GM15510 (cell line): ENCODE measurements around the gene GPRIN1.

Experiments used
- POLR2A ChIP-seq: IDR thresholded peaks from 3 replicates; pipeline ENCODE4 v1.6.1; 2011; ENCODE audit warnings: borderline replicate concordance; ENCODE audit not compliant: insufficient read length; ENCODE audit errors: extremely low read depth

Gene GPRIN1

DNA sequence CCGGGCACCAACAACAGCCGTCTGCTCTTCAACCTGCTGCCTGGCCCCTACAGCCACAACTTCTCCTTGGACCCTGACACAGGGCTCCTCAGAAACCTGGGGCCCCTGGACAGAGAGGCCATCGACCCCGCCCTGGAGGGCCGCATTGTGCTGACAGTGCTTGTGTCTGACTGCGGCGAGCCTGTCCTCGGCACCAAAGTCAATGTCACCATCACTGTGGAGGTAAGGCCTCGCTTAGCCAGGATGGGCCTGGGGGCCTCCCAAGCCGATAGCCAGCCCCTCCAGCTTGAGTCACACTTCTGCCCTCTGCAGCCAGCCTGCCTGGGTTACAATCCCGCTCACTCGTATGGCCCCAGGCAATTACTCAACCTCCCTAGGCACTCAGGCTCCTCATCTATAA lies 28.6 kb downstream of the GPRIN1 start:
- TF ChIP-seq POLR2A: no peak

DNA sequence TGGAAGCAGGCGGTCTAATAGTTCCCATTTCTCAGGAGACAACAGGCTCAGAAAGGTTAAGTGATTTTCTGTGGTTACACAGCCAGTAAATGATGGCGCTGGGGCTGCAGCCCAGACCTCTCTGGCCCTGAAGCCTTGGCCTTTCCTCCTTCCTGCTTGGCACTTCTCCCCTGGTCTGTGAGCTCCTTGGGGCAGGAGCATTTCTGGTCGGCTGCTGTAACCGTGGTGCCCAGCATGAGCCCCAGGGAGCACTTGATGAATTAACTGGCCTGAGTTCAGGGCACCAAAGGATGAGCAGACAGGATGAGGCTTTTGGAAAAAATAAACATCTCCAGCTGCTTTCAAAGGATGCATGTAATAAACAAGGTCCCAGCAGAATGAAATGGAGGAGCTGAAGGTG lies 30.6 kb downstream of the GPRIN1 start:
- no peak for TF ChIP-seq POLR2A

DNA sequence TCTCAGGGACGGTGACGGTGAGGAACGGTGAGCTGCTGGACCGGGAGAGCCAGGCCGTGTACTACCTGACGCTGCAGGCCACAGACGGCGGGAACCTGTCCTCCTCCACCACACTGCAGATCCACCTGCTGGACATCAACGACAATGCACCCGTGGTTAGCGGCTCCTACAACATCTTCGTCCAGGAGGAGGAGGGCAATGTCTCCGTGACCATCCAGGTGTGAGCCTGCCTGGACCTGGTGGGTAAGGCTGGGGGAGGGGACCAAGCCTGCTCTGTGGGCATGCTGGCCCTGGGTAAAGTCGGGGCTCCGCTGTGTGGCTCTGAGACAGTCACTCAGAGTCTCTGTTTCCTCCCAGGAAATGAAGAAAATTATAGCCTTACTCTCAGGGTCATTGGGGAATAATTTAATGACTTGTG lies 31.6 kb downstream of the GPRIN1 start:
- no peak for TF ChIP-seq POLR2A

DNA sequence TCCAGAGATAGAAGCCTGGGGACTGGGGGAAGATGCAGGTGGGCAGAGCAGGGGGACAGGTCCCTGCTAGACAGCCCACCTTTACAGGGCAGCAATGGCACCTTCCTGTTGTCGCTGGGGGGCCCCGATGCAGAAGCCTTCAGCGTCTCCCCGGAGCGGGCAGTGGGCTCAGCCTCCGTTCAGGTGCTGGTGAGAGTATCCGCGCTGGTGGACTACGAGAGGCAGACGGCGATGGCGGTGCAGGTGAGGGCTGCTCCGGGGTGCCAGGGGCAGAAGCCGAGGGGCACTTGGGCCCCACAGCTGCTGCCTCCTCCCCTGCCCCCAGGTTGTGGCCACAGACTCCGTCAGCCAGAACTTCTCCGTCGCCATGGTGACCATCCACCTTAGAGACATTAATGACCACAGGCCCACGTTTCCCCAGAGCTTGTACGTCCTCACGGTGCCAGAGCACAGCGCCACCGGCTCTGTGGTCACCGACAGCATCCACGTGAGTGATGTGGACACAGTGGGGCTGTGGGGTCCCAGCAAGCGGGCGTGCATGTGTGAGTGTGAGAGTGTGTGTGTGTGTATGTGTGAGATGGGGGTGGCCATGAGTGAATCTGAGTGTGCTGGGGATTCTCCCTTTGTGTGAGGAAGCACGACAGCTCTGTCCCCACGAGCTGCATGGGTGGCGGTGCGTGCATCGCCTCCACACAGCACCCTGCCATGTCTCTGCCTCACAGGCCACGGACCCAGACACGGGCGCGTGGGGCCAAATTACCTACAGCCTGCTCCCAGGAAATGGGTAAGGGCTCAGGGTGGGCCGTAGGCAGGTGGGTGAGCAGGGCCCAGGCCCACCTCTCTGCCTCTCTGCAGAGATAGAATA lies 32.4 kb downstream of the GPRIN1 start:
- no peak for TF ChIP-seq POLR2A

DNA sequence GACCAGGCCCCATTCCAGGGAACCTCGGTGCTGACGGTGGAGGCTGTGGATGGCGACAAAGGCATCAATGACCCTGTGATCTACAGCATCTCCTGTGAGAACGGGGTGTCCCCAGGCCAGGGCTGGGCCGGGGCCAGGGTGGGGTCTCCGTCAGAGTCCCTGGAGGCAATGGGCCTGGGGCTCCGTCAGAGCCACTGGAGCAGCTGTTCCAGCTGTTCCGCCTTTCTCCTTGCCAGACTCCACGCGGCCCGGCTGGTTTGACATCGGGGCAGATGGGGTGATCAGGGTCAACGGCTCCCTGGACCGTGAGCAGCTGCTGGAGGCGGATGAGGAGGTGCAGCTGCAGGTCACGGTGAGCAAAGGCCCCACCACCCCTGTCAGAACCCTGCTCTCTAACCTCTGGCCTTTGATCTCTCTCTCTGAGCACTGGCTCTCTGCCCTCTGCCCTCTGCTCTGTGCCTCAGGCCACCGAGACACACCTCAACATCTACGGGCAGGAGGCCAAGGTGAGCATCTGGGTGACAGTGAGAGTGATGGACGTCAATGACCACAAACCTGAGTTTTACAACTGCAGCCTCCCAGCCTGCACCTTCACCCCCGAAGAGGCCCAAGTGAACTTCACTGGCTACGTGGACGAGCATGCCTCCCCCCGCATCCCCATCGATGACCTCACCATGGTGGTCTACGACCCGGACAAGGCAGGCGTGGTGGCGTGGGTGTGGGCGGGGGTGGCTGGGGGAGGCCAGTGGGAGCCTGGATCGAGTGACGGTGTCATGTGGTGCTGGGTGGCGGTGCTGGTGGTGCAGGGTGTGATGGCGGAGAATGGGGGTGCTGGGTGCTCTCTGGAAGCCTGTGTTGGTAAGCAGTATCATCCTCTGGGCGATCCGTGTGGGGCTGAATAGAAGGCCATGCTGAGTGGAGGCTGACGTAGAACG lies 34.2 kb downstream of the GPRIN1 start:
- TF ChIP-seq POLR2A: no peak

DNA sequence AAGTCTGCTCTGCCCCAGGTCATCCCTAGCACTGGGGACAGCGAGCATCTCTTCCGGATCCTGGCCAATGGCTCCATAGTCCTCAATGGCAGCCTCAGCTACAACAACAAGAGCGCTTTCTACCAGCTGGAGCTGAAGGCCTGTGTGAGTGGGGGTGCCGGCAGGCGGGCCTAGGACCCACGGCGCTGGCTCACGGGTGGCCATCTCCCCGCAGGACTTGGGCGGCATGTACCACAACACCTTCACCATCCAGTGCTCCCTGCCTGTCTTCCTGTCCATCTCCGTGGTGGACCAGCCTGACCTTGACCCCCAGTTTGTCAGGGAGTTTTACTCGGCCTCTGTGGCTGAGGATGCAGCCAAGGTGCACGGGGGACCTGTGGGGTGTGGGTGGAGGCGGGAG lies 34.9 kb downstream of the GPRIN1 start:
- TF ChIP-seq POLR2A: no peak

DNA sequence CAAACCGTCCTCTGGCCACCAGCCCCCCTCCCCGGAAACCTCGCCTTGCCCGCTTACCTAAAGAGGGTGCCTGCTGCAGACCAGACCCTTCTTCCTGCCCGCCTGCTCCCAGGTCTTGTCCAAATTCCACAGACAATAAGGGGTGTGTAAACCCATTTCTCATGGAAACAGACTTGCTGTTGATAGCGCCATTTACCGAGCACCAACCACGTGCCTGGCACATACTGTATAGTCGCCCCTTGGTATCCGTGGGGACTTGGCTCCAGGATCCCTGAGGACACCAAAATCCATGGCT lies 35.7 kb downstream of the GPRIN1 start:
- no peak for TF ChIP-seq POLR2A

DNA sequence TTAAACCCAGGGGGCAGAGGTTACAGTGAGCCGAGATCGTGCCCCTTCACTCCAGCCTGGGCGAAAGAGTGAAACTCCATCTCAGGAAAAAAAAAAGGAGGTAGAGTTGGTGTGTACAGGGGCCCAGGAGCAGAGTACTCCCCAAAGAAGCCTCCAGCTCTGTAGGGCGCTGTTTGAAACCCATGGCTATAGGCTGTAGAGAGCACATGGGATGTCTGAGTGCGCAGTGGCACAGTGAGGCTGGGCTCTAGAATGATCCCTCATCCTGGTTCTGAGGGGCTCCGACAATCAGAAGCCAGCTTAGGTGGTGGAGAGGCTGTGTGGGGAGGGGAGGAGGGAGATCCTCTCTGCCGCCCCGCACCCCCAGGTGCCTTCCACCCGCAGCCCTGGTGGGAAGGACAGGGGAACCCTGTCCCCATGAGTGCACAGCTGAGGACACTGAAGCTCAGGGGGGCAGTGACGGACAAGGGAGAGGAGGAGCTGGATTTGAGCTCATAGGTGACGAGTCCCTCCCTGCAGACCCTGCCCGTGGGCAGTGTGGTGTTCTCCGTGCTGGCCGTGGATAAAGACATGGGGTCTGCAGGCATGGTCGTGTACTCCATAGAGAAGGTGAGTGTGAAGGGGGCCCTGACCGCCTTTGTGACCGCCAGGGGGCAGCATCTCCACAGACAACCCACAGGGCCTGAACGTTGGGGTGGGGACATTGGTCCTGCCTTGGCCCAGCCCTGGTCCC lies 36.2 kb downstream of the GPRIN1 start:
- TF ChIP-seq POLR2A: no peak

DNA sequence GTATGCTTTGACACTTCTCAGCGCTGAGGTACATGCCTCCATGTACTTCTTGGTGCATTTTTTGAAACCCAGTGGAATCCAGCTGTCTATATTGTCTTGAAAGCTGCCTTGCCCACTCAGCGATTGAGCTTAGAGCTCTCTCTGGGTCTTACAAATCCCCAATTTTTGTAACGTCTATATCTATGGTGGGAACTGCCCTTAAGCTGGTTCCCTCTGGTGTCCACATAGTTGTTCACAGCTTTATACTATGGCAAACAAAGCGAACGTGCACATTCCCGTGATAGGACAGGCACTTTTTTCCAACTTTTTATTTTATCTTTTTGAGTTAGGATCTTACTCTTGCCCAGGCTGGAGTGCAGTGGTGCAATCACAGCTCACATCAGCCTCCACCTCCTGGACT lies 39.9 kb downstream of the GPRIN1 start:
- TF ChIP-seq POLR2A: no peak

DNA sequence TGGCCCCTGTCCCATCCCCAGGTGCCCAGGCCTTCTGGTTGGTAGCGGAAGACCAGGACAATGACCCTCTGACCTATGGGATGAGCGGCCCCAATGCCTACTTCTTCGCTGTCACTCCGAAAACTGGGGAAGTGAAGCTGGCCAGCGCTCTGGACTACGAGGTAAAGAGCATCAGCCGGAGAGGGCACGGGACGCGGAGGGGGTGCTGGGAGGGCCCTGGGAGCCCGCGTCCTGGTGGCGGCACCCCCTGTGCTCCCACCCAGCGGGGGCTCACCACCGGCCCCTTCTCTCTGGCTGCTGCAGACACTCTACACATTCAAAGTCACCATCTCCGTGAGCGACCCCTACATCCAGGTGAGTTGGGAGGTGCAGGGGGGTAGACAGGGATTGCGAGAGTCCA lies 41.3 kb downstream of the GPRIN1 start:
- TF ChIP-seq POLR2A: no peak

DNA sequence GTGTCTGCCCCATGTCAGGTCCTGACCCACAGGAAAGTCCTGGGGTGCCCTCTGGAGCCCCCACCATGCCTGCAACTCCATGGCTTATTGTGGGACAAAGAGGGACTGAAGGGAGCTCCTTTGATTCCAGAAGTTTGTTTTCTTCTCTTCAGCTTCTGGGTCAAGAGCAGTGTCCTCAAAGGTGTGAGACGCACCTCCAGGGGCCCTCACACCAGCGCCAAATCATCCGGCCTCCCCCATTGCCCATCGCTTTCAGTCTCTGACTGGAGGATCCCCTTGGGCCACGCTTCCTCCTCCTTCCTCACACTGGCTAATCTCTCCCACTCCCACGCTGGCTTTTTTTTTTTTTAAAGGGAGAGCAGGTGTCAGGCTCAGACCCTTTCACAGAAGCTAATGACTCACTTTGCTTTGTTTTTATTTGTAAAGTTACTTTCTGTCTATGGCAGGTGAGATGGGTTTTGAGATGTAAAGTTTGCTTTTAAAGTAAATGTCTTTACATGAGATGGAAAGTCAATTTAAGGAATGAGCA lies 44.1 kb downstream of the GPRIN1 start:
- no peak for TF ChIP-seq POLR2A

DNA sequence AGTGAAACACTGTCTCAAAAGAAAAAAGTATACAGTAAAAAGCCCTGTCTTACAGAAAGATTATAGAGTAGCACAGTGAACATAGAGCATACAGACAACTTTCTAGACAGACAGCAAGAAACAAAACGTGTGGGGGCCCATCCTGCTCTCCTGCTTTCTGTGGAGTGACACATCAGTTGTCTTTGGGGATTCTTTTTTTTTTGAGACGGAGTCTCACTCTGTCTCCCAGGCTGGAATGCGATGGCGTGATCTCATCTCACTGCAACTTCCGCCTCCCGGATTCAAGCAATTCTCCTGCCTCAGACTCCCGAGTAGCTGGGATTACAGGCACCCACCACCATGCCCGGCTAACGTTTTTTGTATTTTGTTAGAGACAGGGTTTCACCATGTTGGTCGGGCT lies 46.0 kb downstream of the GPRIN1 start:
- no peak for TF ChIP-seq POLR2A

DNA sequence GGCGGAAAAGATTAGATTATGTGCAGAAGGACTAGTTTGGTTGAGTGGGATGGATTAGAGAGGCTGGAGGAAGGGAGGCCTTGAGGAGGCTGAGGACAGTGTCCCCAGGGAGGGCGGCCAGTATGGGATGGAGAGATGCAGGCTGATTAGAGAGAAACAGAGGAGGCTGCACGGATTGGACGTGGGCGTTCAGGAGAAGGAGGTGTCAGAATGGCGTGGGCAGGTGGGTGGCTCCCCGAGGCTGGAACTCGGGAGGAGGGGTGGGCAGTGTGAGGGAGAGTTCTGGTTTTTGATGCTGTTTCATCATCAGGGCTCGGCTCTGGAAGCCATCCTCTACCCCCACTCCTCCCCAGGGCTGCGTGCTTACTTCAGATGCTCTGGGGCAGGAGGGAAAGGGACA lies 47.8 kb downstream of the GPRIN1 start:
- no peak for TF ChIP-seq POLR2A

DNA sequence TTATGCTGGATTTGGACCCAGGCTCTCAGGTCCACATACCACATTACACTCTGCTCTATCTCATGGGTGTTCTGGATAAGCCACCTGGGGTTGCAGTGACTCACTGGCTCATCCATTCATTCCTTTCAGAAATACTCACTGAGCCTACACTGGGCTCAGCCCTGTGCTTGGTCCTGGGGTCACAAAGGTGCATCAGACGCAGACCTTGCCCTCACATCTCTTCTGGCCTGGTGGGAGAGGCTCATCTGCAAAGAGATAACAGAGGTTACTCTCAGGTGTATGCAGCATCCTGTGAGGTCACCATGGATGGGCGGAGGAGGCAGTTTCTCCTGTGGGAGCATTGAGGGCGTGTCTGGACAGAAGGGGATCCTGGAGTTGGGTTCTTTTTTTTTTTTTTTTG lies 48.7 kb downstream of the GPRIN1 start:
- no peak for TF ChIP-seq POLR2A

DNA sequence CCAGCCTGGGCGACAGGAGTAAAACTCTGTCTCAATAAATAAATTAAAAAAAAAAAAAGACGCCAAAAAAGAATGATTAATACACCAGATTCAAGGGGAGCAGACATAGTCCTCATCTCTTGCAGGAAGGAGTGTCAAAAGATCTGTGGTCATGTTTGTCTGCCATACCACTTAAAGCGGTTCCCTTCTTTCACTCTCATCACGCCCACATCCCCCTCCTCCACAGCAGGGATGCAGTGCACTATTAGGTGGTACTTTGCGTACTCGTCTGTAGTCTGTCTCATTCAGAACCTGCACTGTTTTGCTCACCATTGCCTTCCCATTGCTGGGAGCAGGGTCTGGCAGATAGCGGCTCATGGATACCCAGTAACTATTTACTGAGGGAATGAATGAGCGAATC lies 49.6 kb downstream of the GPRIN1 start:
- no peak for TF ChIP-seq POLR2A
